ENCODE data around the gene TNFRSF18. TPM values are rescaled to one million over a fixed set of nuclear protein-coding genes. Genes with fewer than 3 reads are reported as not detected.

The TNFRSF18 gene
- total RNA-seq, 1 donor from 2014 or later, result 3.0 TPM

- TF ChIP-seq CTCF (IDR thresholded peaks at IDR 0.05; ENCODE audit: partially characterized antibody, unreplicated experiment), result no peak
- H3K4me3 Mint-ChIP-seq (ENCODE audit: unreplicated experiment), result no peak overlapping the region
- H3K27me3 Mint-ChIP-seq (ENCODE audit: unreplicated experiment), result peaks cover 5% of the 10 kb centered on the region
- no peak for DNase-seq
- no peaks in the 10 kb centered on the region for H3K4me1 Mint-ChIP-seq (ENCODE audit: low read depth, unreplicated experiment)
- H3K36me3 Mint-ChIP-seq (ENCODE audit: unreplicated experiment), result peaks cover 8% of the 10 kb centered on the region
- peaks cover 4% of the 10 kb centered on the region for H3K9me3 Mint-ChIP-seq (ENCODE audit: unreplicated experiment)
- H3K27ac Mint-ChIP-seq (ENCODE audit: unreplicated experiment), result no peak overlapping the region
These were observed 7.0 kb downstream of the TNFRSF18 start for GRCh38 chr1:1199141-1199960.

GRCh38 chr1:1198423-1199140 lies 7.8 kb downstream of the TNFRSF18 start:
- no peak for TF ChIP-seq CTCF (IDR thresholded peaks at IDR 0.05; ENCODE audit: partially characterized antibody, unreplicated experiment)
- Mint-ChIP-seq H3K27me3 (ENCODE audit: unreplicated experiment) (peaks cover 5% of the 10 kb centered on the region), H3K4me3 (ENCODE audit: unreplicated experiment) (no peak overlapping the region), H3K36me3 (ENCODE audit: unreplicated experiment) (peaks cover 8% of the 10 kb centered on the region), H3K9me3 (ENCODE audit: unreplicated experiment) (peaks cover 4% of the 10 kb centered on the region), H3K27ac (ENCODE audit: unreplicated experiment) (no peak overlapping the region), H3K4me1 (ENCODE audit: low read depth, unreplicated experiment) (no peaks in the 10 kb centered on the region)
- peak; percentile 31 for DNase-seq

GRCh38 chr1:1197551-1198422 lies 8.6 kb downstream of the TNFRSF18 start:
- peaks cover 5% of the 10 kb centered on the region for H3K27me3 Mint-ChIP-seq (ENCODE audit: unreplicated experiment)
- H3K27ac Mint-ChIP-seq (ENCODE audit: unreplicated experiment), result no peak overlapping the region
- no peak overlapping the region for H3K4me3 Mint-ChIP-seq (ENCODE audit: unreplicated experiment)
- H3K36me3 Mint-ChIP-seq (ENCODE audit: unreplicated experiment), result peaks cover 8% of the 10 kb centered on the region
- no peak for TF ChIP-seq CTCF (IDR thresholded peaks at IDR 0.05; ENCODE audit: partially characterized antibody, unreplicated experiment)
- peaks cover 4% of the 10 kb centered on the region for H3K9me3 Mint-ChIP-seq (ENCODE audit: unreplicated experiment)
- DNase-seq, result peak; percentile 12
- no peaks in the 10 kb centered on the region for H3K4me1 Mint-ChIP-seq (ENCODE audit: low read depth, unreplicated experiment)

- peaks cover 10% of the 10 kb centered on the region for H3K36me3 Mint-ChIP-seq (ENCODE audit: unreplicated experiment)
- no peaks in the 10 kb centered on the region for H3K4me1 Mint-ChIP-seq (ENCODE audit: low read depth, unreplicated experiment)
- no peak for TF ChIP-seq CTCF (IDR thresholded peaks at IDR 0.05; ENCODE audit: partially characterized antibody, unreplicated experiment)
- H3K27me3 Mint-ChIP-seq (ENCODE audit: unreplicated experiment), result peaks cover 5% of the 10 kb centered on the region
- H3K9me3 Mint-ChIP-seq (ENCODE audit: unreplicated experiment), result peaks cover 4% of the 10 kb centered on the region
- H3K27ac Mint-ChIP-seq (ENCODE audit: unreplicated experiment), result no peak overlapping the region
- DNase-seq, result no peak
- H3K4me3 Mint-ChIP-seq (ENCODE audit: unreplicated experiment), result no peak overlapping the region
These were observed 9.2 kb downstream of the TNFRSF18 start for GRCh38 chr1:1197188-1197500.

Measured in glutamatergic neuron (in vitro differentiated cells).